CD4-positive, alpha-beta T cell treated with Interleukin-6 at 100 ng/mL for 8 hours (primary cell): ENCODE measurements around the gene MTMR11.
A peak's percentile ranks its signal among the peaks of the same experiment; 100 is the strongest.
"Not testable (repeated sequence)": the region's sequence is repeated elsewhere in the genome, so short reads cannot be mapped to it uniquely, and the experiment has no call there.

Source experiments
- DNase-seq: peaks from one replicate; pipeline ENCODE4 v3.0.0-alpha.2; 2020; ENCODE audit warnings: mixed read lengths, low spot score

The MTMR11 gene, protein sequence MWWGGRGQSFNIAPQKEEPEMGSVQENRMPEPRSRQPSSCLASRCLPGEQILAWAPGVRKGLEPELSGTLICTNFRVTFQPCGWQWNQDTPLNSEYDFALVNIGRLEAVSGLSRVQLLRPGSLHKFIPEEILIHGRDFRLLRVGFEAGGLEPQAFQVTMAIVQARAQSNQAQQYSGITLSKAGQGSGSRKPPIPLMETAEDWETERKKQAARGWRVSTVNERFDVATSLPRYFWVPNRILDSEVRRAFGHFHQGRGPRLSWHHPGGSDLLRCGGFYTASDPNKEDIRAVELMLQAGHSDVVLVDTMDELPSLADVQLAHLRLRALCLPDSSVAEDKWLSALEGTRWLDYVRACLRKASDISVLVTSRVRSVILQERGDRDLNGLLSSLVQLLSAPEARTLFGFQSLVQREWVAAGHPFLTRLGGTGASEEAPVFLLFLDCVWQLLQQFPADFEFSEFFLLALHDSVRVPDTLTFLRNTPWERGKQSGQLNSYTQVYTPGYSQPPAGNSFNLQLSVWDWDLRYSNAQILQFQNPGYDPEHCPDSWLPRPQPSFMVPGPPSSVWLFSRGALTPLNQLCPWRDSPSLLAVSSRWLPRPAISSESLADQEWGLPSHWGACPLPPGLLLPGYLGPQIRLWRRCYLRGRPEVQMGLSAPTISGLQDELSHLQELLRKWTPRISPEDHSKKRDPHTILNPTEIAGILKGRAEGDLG

DNA sequence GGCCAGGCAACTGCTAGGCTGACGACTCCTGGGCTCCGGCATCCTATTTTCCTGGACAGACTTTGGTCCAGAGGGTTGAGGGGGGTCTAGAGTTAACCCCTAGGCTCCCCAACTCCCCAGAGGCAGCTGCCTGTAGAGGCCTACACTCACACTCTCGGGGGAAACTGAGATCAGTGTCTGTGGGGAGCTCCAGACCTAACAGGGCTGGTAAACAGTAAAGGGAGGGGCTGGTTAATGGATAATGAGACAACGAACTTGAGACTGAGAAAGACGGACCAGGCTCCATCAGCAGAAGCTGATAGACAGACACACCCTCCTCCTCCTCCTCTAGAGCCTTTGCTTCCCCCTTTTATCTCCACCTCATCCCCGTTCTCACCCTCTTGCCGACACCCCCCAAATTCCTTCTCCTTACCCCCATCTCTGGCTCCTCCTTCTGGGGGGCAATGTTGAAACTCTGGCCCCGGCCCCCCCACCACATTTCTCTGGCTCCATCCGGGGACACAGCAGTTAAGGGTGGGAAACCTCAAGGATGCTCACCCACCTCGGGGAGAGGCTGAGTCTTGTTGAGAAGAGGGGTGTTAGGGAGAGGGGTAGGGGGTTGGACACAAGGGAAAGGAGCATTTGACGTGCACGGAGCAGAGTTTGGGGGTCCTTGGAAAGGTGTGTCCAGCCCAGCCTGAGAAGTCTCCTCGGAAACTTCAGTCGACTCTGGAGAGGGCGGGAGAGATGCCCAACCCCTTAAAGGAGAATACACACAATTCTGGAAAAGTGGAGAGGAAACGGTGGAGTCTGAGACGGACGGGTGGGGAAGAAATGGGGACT lies at the start of gene MTMR11:
MTMR11 (minus strand) TSS at position 710 of the 822 bp plus-strand sequence; CDS start at position 478, 232 bp downstream.
- DNase-seq: no peak

GRCh38 chr1:149979972-149980540 lies 43.4 kb upstream of the MTMR11 start:
- no peak for DNase-seq

DNA sequence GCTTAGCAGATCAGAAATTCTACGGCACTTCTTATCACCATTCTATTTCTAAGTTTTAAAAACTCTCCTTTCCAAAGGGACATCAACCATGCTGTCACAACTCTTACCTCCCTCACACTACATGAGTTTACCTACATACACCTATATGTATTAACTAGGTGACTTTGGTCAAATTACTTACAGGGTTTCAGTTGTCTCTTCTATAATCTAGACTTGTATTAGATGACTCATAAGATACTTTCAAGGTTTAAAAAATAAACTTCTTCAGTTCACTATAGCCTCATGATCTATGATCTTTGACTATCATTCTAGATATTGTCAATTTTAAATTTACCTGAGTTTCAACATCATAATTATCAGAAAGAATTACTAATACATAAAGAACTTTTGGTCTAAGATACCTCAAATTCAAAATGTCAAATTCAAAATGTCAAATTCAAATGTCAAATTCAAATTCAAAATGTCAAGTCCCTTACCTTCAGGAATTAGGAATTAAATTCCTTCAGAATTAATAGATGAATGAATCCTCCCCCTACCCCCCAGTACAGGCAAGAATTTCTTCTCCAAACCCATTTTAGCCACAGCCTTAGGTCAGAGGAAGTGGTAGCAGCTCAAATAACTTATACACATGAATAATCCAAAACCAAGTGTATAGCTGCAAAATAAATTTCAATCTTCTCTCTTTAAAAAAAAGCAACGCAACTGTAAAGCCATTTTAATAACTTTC lies 42.7 kb upstream of the MTMR11 start:
- no peak for DNase-seq

DNA sequence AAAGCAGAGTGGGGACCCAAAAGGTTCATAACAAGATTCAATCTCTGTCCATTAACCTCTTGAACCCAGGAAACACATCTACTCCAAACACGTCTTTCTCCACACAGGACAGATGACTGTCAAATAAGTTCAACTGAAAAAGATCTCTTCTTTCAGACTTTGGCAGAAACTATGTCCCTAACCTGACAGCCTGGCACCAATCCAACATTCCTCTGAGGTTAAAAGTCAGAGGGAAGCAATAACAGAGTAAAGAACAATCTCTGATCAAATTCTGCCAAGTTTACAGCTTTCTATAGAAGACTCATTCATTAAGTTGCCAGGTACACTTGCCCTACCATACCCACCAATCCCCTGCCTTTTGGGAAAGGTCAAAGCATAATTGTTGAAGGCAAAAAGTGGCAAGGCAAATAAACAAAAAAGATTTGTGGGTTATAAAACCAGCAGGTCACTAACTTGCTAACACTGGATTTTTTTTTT lies 41.9 kb upstream of the MTMR11 start:
- no peak for DNase-seq

DNA sequence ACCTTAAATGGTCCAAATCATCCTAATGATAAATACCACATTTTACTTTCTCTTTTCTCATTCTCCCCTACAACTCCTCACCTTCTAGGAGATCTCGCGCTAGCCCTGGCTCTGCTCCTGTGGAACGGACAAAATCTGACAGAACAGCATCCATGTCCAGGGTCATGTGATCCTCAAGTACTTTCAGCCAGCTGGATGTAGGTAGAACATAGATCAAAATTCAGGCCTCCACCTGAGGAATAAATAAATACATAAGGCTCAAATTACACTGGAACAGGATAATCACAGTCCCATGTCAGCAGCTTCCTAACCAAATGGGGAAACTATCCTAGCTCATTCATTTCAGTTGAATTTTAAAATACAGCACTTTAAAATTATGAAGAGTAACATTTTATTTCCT lies 40.7 kb upstream of the MTMR11 start:
- no peak for DNase-seq

DNA sequence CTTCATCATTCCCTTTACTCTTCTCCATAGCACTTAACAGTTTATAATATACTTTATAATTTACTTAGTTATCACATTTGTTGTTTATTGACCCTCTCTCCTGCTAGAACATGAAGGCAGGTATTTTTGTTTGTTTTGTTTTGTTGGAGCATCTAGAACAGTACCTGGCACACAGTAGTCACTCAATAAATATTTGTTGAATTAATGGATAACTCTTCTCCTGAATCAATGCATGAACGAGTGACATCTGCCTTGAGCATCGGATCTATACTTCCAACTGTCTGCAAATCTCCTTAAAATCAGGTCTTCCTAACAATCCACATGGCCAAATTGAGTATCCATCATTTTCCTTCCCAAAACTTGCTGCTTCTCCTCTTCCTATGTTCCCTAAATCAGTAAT lies 35.9 kb upstream of the MTMR11 start:
- no peak for DNase-seq

- no peak for DNase-seq
These were observed 31.0 kb upstream of the MTMR11 start for GRCh38 chr1:149967646-149968045.

DNA sequence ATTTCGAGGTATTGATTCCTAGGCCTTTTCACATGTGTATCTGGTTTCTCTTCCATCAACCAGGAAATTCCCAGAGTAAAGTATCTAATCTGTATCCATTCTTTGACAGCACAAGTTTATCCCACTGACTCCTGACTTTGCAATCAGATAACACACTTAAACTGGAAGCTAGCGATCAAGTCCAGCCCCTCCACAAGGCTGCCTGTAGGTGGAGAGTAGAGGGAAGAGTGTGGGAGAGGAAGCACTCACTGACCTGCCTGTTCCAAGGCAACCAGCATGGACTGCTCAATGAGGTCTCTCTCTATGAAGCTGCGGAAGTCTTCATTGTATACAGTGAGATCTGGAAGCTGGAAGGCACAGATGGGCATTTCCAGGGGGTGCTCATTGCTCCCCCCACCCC lies 30.4 kb upstream of the MTMR11 start:
- no peak for DNase-seq

DNA sequence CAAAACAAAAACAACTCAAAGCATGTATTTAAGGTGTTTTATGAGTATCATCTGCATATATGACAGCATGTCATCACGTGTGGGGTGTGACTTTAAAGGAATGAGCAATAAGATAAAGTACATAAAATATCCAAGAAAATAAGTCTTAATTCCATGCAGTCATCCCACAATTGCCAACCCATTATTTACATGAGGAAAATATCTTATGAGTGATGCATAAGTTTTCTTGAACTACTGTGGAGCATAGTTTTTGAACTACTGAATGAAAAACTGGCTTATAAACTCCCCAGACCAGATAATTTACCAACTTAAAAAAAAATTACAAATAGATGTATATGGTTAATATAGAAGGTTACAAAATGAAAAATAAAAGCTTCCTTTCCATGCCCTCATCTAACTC lies 29.7 kb upstream of the MTMR11 start:
- DNase-seq: no peak

GRCh38 chr1:149965440-149965839 lies 28.8 kb upstream of the MTMR11 start:
- DNase-seq: no peak

GRCh38 chr1:149963358-149963757 lies 26.7 kb upstream of the MTMR11 start:
- DNase-seq: no peak

DNA sequence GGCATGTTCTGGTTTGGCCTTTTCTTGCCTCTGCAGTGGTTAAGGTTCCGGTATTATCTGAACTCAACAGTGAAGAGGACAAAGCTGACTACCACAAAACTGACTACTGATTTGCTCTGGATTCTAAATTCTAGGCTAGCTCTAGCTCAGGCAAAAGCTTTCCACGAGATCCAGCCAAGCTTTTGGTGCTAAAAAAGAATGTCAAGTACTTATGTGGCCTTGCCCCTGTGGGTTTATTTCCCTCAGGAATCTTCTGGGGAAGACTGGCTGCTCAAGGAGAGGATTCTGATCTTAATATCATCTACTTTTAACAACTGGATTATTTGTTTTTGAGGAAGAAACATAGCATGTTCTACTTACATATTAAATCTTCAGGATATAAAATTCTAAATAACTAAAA lies 26.1 kb upstream of the MTMR11 start:
- DNase-seq: no peak

- DNase-seq: peak; percentile 66
These were observed 25.5 kb upstream of the MTMR11 start for GRCh38 chr1:149962039-149962647.

- DNase-seq: not testable (repeated sequence)
These were observed 20.9 kb upstream of the MTMR11 start for GRCh38 chr1:149957548-149957947.

- no peak for DNase-seq
These were observed 13.2 kb upstream of the MTMR11 start for GRCh38 chr1:149949911-149950310.

- no peak for DNase-seq
These were observed 8.5 kb upstream of the MTMR11 start for GRCh38 chr1:149945206-149945605.

DNA sequence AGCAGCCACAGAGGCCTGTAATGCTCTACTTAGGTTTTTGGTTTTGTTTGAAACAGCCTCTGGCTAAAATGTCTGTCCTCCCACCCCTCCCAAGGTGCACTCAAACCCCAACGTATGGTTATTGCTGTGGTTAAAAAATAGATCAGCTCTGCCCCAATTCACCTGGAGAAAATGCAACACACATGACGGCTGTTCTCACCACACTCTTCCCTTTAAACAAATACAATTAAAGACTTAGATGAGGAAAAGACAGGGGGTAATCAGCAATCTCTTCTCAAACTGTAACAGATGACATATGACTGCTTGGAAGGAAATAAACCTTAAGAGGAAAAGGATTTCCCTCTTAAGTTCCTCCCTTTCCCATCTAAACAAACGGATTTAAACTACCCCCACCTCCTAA lies 6.2 kb upstream of the MTMR11 start:
- no peak for DNase-seq

DNA sequence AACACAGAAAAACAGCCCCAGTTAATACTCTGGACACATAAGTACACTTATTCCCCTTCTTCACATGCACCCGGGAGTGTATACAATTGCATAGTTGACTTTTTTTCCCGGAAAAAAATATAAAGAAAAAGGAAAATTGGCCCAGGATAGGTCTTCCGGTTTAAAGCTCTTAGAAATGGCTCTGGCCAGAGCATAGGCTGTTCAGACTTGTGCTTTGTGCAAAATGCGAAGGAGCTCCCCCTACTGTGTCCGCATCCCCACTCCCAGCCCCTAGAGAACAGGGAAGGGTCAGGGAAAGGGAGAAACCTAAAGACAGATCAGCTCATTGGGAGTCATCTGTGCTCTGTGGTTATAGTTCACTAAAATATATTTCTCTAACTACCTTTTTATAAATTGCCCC lies 5.5 kb upstream of the MTMR11 start:
- DNase-seq: no peak

DNA sequence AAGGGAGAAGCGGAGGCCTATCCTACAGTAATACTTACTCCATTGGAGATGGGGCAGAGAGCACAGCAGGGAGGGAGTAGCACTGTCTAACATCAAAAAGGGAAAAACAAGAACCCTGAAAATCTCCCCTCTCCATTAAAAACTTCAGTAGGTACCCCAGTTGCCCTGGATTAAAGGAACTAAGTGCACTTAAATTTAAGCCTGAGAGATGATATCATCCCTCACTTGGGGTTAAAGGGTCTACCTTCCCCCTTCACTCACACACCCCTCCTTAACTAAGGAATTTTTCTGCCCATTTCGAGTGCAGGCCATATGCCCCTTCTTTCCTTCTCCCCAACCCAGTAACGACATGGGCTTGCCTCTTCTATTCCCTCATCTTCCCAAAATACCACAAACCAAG lies 3.7 kb upstream of the MTMR11 start:
- DNase-seq: no peak

DNA sequence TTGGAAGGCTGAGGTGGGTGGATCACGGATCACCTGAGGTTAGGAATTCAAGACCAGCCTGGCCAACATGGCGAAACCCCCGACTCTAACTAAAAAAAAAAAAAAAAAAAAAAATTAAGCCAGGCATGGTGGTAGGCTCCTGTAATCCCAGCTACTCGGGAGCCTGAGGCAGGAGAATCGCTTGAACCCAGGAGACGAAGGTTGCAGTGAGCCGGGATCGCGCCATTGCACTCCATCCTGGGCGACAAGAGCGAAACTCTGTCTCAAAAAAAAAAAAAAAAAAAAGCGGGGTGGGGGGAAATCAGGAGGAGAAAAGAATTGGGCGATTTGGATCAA lies 2.0 kb upstream of the MTMR11 start:
- not testable (repeated sequence) for DNase-seq

DNA sequence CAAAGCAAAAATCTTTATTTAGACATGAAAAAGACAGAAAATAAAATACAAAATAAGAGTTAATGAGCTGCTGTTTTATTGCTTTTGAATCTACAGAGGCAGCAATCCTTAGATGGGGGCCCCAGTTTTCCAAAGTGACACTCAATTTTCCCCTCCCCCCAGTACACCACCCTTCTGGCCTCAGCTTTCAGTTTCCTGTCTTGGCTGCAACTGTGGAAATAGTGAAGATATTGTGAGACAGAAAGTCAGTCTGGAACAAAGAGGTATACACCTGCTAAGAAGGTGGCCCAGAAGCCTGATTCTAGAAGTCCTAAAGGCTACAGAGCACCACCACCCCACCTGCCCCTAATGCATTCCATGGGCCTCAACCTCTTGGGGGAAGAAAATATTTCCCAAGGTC lies 1.1 kb upstream of the MTMR11 start:
- no peak for DNase-seq
